Adrenal gland (tissue), 12 donors: ENCODE data around the gene KLF7. TPM values are rescaled to one million over a fixed set of nuclear protein-coding genes. Genes with fewer than 3 reads are reported as not detected.

Experiments
- DNase-seq, 7 donors: peaks; one replicate each; pipeline ENCODE4 v3.0.0-alpha.2; 2019 to 2020
- H3K27ac ChIP-seq, 5 donors: fragments of 200-600 bp; sonication (generic) in 4 of 5; 1 replicate in 3 of 5; 2 replicates in 2 of 5; pipeline versions ENCODE4 v1.5.1 to v1.8.0; 2016 to 2020; ENCODE audit warnings: mild to moderate bottlenecking in 1 of 5
- H3K27me3 ChIP-seq: fragments of 200-600 bp; 2 replicates; pipeline ENCODE4 v1.8.0; 2021
- H3K36me3 ChIP-seq, 2 donors: fragments of 200-600 bp; replicated peaks in 1 of 2; 1 replicate in 1 of 2; 2 replicates in 1 of 2; pipeline versions ENCODE4 v1.5.1 to v1.8.0; 2018 to 2022
- H3K4me1 ChIP-seq, 2 donors: fragments of 200-600 bp; replicated peaks in 1 of 2; 1 replicate in 1 of 2; 2 replicates in 1 of 2; pipeline versions ENCODE4 v1.5.1 to v1.8.0; 2018 to 2021
- H3K4me3 ChIP-seq, 4 donors: fragments of 200-600 bp; sonication (generic) in 3 of 4; one replicate each; pipeline ENCODE4 v1.5.1; 2016 to 2018
- H3K9me3 ChIP-seq, 3 donors: fragments of 200-600 bp; sonication (generic) in 1 of 3; replicated peaks in 1 of 3; 1 replicate in 2 of 3; 2 replicates in 1 of 3; pipeline versions ENCODE4 v1.5.1 to v1.8.0; 2016 to 2021
- POLR2A ChIP-seq, 2 donors: fragments of 450-650 bp; IDR thresholded peaks; one replicate each; pipeline ENCODE4 v1.6.1; 2017; ENCODE audit warnings: antibody characterized with exemption in 2 of 2, mild to moderate bottlenecking in 2 of 2, moderate library complexity in 1 of 2
- WGBS, 4 donors: extraction: QIAGEN DNeasy Blood & Tissue Kit in 2 of 4; methylation state at CpG; one replicate each; pipeline versions ENCODE4 v1.1.5 to v1.1.7; 2013 to 2017; 5-methylcytosine and 5-hydroxymethylcytosine counted together
- intact Hi-C, 2 donors: fragments of 100-400 bp; cut with DNase I; formaldehyde crosslinking; loops; one replicate each; pipeline versions ENCODE4 v1.14.1 to v1.15.0; 2022 to 2023
- polyA plus RNA-seq, 3 donors: library from polyadenylated mRNA; stranded (reverse); fragments of 200-250 nt in 2 of 3; fragments of 350-450 nt in 1 of 3; fragmentation: Illumina TruSeq in 1 of 3; extraction: RNeasy Lipid Tissue Mini Kit (QIAGEN cat#74804) in 1 of 3; gene quantifications; one replicate each; pipeline ENCODE4 v1.2.3, GENCODE V29; 2013 to 2014
- total RNA-seq, 9 donors: library from RNA; depleted of rRNA in 4 of 9; stranded (reverse); fragments of >200 nt in 4 of 9; fragments of 120-200 nt in 1 of 9; fragmentation: NEBNext Ultra II Directional in 1 of 9; extraction: Animal tissue kit (Norgen Biotek cat#: 25700) in 1 of 9; gene quantifications; one replicate each; pipeline versions ENCODE4 v1.1.0 to v1.2.4, GENCODE V29; 2013 to 2023
- TF ChIP-seq, protein P1 (sequence below), 6 experiments: fragments of 450-650 bp in 4 of 6; fragments of 200-600 bp in 2 of 6; sonication (generic) in 1 of 6; IDR thresholded peaks; 1 replicate in 5 of 6; 2 replicates in 1 of 6; pipeline versions ENCODE4 v1.5.1 to v1.8.0; 2016 to 2021; ENCODE audit warnings: antibody characterized with exemption in 6 of 6, mild to moderate bottlenecking in 2 of 6, moderate library complexity in 1 of 6
- donor health status: healthy with polysubstance abuse.
- donor health status: Bipolar disorder and iron deficiency.
- donor health status: DM: yes; HTN: yes; CAD: no.
- donor health status: DM: no; HTN: no; CAD: no.
- donor health status: DM: no; HTN: no; CAD: no.
- donor health status: DM: yes; HTN: yes; CAD: no.

KLF7 gene
- total and polyA plus RNA-seq, 12 donors: 3.6 to 45.9 (median 17.8) TPM

GRCh38 chr2:207054521-207054920, 111.2 kb downstream of the KLF7 start:
- 73 to 86% (median 80%) methylated on average over 4 of the region's 4 CpGs for WGBS, 4 donors
- DNase-seq: no peak
- H3K36me3 ChIP-seq: no peaks in the 10 kb centered on the region
- H3K27ac ChIP-seq: no peak overlapping the region
- no peaks in the 10 kb centered on the region for H3K27me3 ChIP-seq
- no peaks in the 10 kb centered on the region for H3K4me1 ChIP-seq
- no peaks in the 10 kb centered on the region for H3K9me3 ChIP-seq
- H3K4me3 ChIP-seq: no peak overlapping the region
- intact Hi-C loops: no loop called here
- no peak for TF ChIP-seq POLR2A (IDR thresholded peaks at IDR 0.05)
- TF ChIP-seq, protein P1, sequence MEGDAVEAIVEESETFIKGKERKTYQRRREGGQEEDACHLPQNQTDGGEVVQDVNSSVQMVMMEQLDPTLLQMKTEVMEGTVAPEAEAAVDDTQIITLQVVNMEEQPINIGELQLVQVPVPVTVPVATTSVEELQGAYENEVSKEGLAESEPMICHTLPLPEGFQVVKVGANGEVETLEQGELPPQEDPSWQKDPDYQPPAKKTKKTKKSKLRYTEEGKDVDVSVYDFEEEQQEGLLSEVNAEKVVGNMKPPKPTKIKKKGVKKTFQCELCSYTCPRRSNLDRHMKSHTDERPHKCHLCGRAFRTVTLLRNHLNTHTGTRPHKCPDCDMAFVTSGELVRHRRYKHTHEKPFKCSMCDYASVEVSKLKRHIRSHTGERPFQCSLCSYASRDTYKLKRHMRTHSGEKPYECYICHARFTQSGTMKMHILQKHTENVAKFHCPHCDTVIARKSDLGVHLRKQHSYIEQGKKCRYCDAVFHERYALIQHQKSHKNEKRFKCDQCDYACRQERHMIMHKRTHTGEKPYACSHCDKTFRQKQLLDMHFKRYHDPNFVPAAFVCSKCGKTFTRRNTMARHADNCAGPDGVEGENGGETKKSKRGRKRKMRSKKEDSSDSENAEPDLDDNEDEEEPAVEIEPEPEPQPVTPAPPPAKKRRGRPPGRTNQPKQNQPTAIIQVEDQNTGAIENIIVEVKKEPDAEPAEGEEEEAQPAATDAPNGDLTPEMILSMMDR (IDR thresholded peaks at IDR 0.05): no peak

DNA sequence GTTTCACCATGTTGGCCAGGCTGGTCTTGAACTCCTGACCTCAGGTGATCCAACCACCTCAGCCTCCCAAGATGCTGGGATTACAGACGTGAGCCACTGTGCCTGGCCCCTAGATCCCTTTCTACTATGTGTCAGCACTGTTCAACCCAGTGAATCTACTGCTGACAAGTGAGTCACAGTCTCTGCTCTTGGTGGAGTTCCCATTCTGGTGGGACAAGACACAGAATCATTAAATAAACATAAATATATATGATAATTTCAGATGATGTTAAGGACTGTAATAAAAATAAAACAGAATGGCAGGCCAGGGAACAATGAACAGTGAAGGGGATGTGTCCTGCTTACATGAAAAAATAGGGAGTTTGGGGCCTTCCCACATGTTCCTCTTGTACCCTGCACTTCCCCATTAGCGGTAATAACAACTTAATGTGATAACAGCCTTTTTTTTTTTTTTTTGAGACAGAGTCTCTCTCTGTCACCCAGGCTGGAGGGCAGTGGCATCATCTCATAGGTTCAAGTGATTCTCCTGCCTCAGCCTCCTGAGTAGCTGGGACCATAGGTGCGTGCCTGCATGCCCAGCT, 114.3 kb downstream of the KLF7 start:
- no peak for DNase-seq
- intact Hi-C loops: no loop called here
- H3K27ac ChIP-seq: no peak overlapping the region
- no peaks in the 10 kb centered on the region for H3K27me3 ChIP-seq
- no peaks in the 10 kb centered on the region for H3K36me3 ChIP-seq
- TF ChIP-seq, protein P1 (IDR thresholded peaks at IDR 0.05): no peak
- TF ChIP-seq POLR2A (IDR thresholded peaks at IDR 0.05): no peak
- H3K4me3 ChIP-seq: no peak overlapping the region
- WGBS, 4 donors: 72 to 82% (median 75%) methylated on average over 3 of the region's 3 CpGs
- H3K9me3 ChIP-seq: no peaks in the 10 kb centered on the region
- no peaks in the 10 kb centered on the region for H3K4me1 ChIP-seq

- H3K4me3 ChIP-seq: no peak overlapping the region
- no peak for DNase-seq
- H3K9me3 ChIP-seq: no peaks in the 10 kb centered on the region
- no peaks in the 10 kb centered on the region for H3K27me3 ChIP-seq
- WGBS, 4 donors: 62 to 74% (median 68%) methylated on average over 5 of the region's 5 CpGs
- no peak overlapping the region for H3K27ac ChIP-seq
- H3K36me3 ChIP-seq: no peaks in the 10 kb centered on the region
- no peak for TF ChIP-seq POLR2A (IDR thresholded peaks at IDR 0.05)
- TF ChIP-seq, protein P1 (IDR thresholded peaks at IDR 0.05): no peak
- intact Hi-C loops: no loop called here
- no peaks in the 10 kb centered on the region for H3K4me1 ChIP-seq
These were observed 116.6 kb downstream of the KLF7 start for GRCh38 chr2:207049122-207049521.

- no peaks in the 10 kb centered on the region for H3K36me3 ChIP-seq
- no peak overlapping the region for H3K4me3 ChIP-seq
- TF ChIP-seq, protein P1 (IDR thresholded peaks at IDR 0.05): no peak
- no peak for TF ChIP-seq POLR2A (IDR thresholded peaks at IDR 0.05)
- no peaks in the 10 kb centered on the region for H3K4me1 ChIP-seq
- H3K27me3 ChIP-seq: no peaks in the 10 kb centered on the region
- 78 to 86% (median 81%) methylated on average over 5 of the region's 5 CpGs for WGBS, 4 donors
- no peak overlapping the region for H3K27ac ChIP-seq
- H3K9me3 ChIP-seq: no peaks in the 10 kb centered on the region
- no peak for DNase-seq
- intact Hi-C loops: no loop called here
These were observed 117.3 kb downstream of the KLF7 start for GRCh38 chr2:207048416-207048815.
